A549 (cell line): ENCODE data around the gene CNKSR1. TPM values are rescaled to one million over a fixed set of nuclear protein-coding genes. Genes with fewer than 3 reads are reported as not detected.
A peak's percentile ranks its signal among the peaks of the same experiment; 100 is the strongest.

Source experiments
- ATAC-seq, 2 experiments: fragments of 200-7000 bp in 1 of 2; fragments of >200 bp in 1 of 2; cut with Nextera tagmentation in 1 of 2; cut with Tn5 transposase in 1 of 2; 3 replicates each; pipeline versions ENCODE4 v1.8.0 to v1.9.1; 2018 to 2020; ENCODE audit warnings: mild to moderate bottlenecking in 1 of 2, moderate library complexity in 1 of 2
- CTCF ChIA-PET: fragments of 300-600 bp; sonication (Branson Sonifier 250); formaldehyde crosslinking; extraction: SDS; loops from one replicate; lab custom pipeline; 2021; ENCODE audit warnings: antibody characterized with exemption, inconsistent platforms; lab: Yijun Ruan, JAX
- POLR2A ChIA-PET: fragments of 350-600 bp; formaldehyde crosslinking; extraction: SDS; loops from one replicate; lab custom pipeline; 2021; ENCODE audit warnings: antibody characterized with exemption, inconsistent platforms; lab: Yijun Ruan, JAX
- DNase-seq, 2 experiments: peaks; one replicate each; pipeline versions ENCODE4 v3.0.0 to v3.0.0-alpha.2; 2011 to 2016; ENCODE audit warnings: low read depth in 1 of 2, low spot score in 1 of 2
- FAIRE-seq: peaks from 2 replicates; lab custom pipeline; 2011; peaks lifted over from hg19 to GRCh38; lab: Jason Lieb, UNC
- H3K27ac ChIP-seq, 2 experiments: fragments of >200 bp; sonication (Bioruptor Twin); formaldehyde crosslinking; 3 replicates each; pipeline ENCODE4 v1.5.1; 2016 to 2017
- H3K4me1 ChIP-seq: fragments of >200 bp; sonication (Bioruptor Twin); formaldehyde crosslinking; 3 replicates; pipeline ENCODE4 v1.6.1; 2016
- H3K4me2 ChIP-seq: fragments of >200 bp; sonication (Bioruptor Twin); formaldehyde crosslinking; 3 replicates; pipeline ENCODE4 v1.6.1; 2016
- H3K4me3 ChIP-seq: fragments of >200 bp; sonication (Bioruptor Twin); formaldehyde crosslinking; 3 replicates; pipeline ENCODE4 v1.5.1; 2016
- H3K9me3 ChIP-seq: fragments of >200 bp; sonication (Bioruptor Twin); formaldehyde crosslinking; 3 replicates; pipeline ENCODE4 v1.6.1; 2016
- BCL3 ChIP-seq: fragments of >200 bp; sonication (Bioruptor Twin); formaldehyde crosslinking; IDR thresholded peaks from 3 replicates; pipeline ENCODE4 v1.6.1; 2016
- BHLHE40 ChIP-seq: IDR thresholded peaks from 2 replicates; pipeline ENCODE4 v1.6.1; 2012; ENCODE audit warnings: low read depth, low read length, inconsistent platforms
- EHMT2 ChIP-seq: fragments of 200-600 bp; sonication (generic); IDR thresholded peaks from 2 replicates; pipeline ENCODE4 v1.6.1; 2016; ENCODE audit warnings: antibody characterized with exemption, low read depth, mild to moderate bottlenecking, moderate library complexity
- ESRRA ChIP-seq: fragments of 150-350 bp; IDR thresholded peaks from 2 replicates; pipeline ENCODE4 v1.6.1; 2014; ENCODE audit warnings: mild to moderate bottlenecking, low read length, borderline replicate concordance
- FOXS1 ChIP-seq: fragments of 250-450 bp; sonication (Bioruptor Pico); IDR thresholded peaks from 2 replicates; pipeline ENCODE4 v1.5.0; 2020; ENCODE audit warnings: mild to moderate bottlenecking, moderate library complexity
- HEYL ChIP-seq: fragments of 250-450 bp; sonication (Bioruptor Pico); IDR thresholded peaks from 2 replicates; pipeline ENCODE4 v1.8.0; 2021; ENCODE audit warnings: mild to moderate bottlenecking, moderate library complexity
- HOXA7 ChIP-seq: fragments of 250-450 bp; sonication (Bioruptor Pico); IDR thresholded peaks from 2 replicates; pipeline ENCODE4 v1.5.0; 2020; ENCODE audit warnings: mild to moderate bottlenecking, moderate library complexity
- JUNB ChIP-seq: fragments of >200 bp; sonication (Bioruptor Twin); formaldehyde crosslinking; IDR thresholded peaks from 2 replicates; pipeline ENCODE4 v1.6.1; 2016
- MAFK ChIP-seq: fragments of 450-650 bp; IDR thresholded peaks from 2 replicates; pipeline ENCODE4 v1.6.1; 2014; ENCODE audit not compliant: partially characterized antibody
- MAZ ChIP-seq: fragments of 150-350 bp; IDR thresholded peaks from 2 replicates; pipeline ENCODE4 v1.6.1; 2014; ENCODE audit warnings: antibody characterized with exemption, low read depth, low read length, borderline replicate concordance
- MYC ChIP-seq: IDR thresholded peaks from 2 replicates; pipeline ENCODE4 v1.6.1; 2012; ENCODE audit warnings: mild to moderate bottlenecking, inconsistent platforms, low read length, improper control_type of control experiment, borderline replicate concordance
- NFE2L2 ChIP-seq: fragments of 150-350 bp; conservative IDR thresholded peaks from 2 replicates; pipeline ENCODE4 v1.6.1; 2014; ENCODE audit warnings: low read length
- RAD21 ChIP-seq, 2 experiments: fragments of >200 bp in 1 of 2; sonication (Bioruptor Twin) in 1 of 2; formaldehyde crosslinking in 1 of 2; IDR thresholded peaks in 1 of 2; conservative IDR thresholded peaks in 1 of 2; 2 replicates in 1 of 2; 3 replicates in 1 of 2; pipeline ENCODE4 v1.6.1; 2012 to 2018; ENCODE audit warnings: inconsistent platforms in 1 of 2
- SREBF2 ChIP-seq: fragments of 450-650 bp; IDR thresholded peaks from 2 replicates; pipeline ENCODE4 v1.6.1; 2014; ENCODE audit warnings: mild to moderate bottlenecking, moderate library complexity
- WGBS: methylation state at CpG from one replicate; pipeline ENCODE4 v1.1.6; 2017; ENCODE audit errors: missing lambda C conversion rate; 5-methylcytosine and 5-hydroxymethylcytosine counted together
- polyA plus RNA-seq, 4 experiments: library from polyadenylated mRNA; depleted of rRNA in 3 of 4; stranded (reverse); fragments of >200 nt; fragmentation: RNase III in 1 of 4; extraction: RNeasy Plus Mini Kit Qiagen cat#74134 plus additional on column Dnase treatment in 1 of 4; gene quantifications; 2 replicates in 3 of 4; 3 replicates in 1 of 4; pipeline ENCODE4 v1.2.3, GENCODE V29; 2011 to 2017
- TF ChIP-seq, protein P1 (sequence below): fragments of 200-600 bp; sonication (generic); IDR thresholded peaks from 2 replicates; pipeline ENCODE4 v1.6.1; 2016; ENCODE audit warnings: antibody characterized with exemption, mild to moderate bottlenecking, moderate library complexity
- TF ChIP-seq, protein P2 (sequence below): IDR thresholded peaks from 2 replicates; pipeline ENCODE4 v1.6.1; 2012

Gene CNKSR1
- polyA plus RNA-seq, 2 of the 4 experiments (the other 2 are of a cell fraction): 0.17 to 0.32 TPM

GRCh38 chr1:26156285-26157038 lies 20.8 kb upstream of the CNKSR1 start (continued):
- TF ChIP-seq, protein P1, sequence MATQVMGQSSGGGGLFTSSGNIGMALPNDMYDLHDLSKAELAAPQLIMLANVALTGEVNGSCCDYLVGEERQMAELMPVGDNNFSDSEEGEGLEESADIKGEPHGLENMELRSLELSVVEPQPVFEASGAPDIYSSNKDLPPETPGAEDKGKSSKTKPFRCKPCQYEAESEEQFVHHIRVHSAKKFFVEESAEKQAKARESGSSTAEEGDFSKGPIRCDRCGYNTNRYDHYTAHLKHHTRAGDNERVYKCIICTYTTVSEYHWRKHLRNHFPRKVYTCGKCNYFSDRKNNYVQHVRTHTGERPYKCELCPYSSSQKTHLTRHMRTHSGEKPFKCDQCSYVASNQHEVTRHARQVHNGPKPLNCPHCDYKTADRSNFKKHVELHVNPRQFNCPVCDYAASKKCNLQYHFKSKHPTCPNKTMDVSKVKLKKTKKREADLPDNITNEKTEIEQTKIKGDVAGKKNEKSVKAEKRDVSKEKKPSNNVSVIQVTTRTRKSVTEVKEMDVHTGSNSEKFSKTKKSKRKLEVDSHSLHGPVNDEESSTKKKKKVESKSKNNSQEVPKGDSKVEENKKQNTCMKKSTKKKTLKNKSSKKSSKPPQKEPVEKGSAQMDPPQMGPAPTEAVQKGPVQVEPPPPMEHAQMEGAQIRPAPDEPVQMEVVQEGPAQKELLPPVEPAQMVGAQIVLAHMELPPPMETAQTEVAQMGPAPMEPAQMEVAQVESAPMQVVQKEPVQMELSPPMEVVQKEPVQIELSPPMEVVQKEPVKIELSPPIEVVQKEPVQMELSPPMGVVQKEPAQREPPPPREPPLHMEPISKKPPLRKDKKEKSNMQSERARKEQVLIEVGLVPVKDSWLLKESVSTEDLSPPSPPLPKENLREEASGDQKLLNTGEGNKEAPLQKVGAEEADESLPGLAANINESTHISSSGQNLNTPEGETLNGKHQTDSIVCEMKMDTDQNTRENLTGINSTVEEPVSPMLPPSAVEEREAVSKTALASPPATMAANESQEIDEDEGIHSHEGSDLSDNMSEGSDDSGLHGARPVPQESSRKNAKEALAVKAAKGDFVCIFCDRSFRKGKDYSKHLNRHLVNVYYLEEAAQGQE: no peak

- TF ChIP-seq, protein P2, sequence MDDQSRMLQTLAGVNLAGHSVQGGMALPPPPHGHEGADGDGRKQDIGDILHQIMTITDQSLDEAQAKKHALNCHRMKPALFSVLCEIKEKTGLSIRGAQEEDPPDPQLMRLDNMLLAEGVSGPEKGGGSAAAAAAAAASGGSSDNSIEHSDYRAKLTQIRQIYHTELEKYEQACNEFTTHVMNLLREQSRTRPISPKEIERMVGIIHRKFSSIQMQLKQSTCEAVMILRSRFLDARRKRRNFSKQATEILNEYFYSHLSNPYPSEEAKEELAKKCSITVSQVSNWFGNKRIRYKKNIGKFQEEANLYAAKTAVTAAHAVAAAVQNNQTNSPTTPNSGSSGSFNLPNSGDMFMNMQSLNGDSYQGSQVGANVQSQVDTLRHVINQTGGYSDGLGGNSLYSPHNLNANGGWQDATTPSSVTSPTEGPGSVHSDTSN: no peak
- no peak for TF ChIP-seq HEYL (CRISPR knock-in tag)
- ATAC-seq: no peak
- WGBS: 85% methylated on average over 2 of the region's 5 CpGs
- no peak for FAIRE-seq
- Histone ChIP-seq H3K9me3 (no peaks in the 10 kb centered on the region), H3K4me2 (no peak overlapping the region), H3K4me1 (peaks cover 10% of the 10 kb centered on the region; the same call in 2 of the 3 replicates), H3K27ac (peak overlapping the region in 1 of 2 experiments; percentile 49; a peak in 1 of 6 replicates), H3K4me3 (no peak overlapping the region)
- CTCF ChIA-PET: interaction anchor here (4.4 to 5.2 kb wide), 2 partner anchors 11 to 14 kb away, joined by 19 to 54 read pairs; partner anchors contain the start of genes C1orf232 and ZNF593
- POLR2A ChIA-PET: no interaction called here
- DNase-seq: no peak
Observed at GRCh38 chr1:26158271-26158907, 18.9 kb upstream of the CNKSR1 start.

- ChIA-PET POLR2A (no interaction called here), CTCF (interaction anchor here (1.3 to 5.2 kb wide), 3 partner anchors 11 to 15 kb away, joined by 3 to 54 read pairs (median 19); partner anchors contain the start of genes C1orf232 and ZNF593)
- ATAC-seq (no peak; a peak in 1 of 6 replicates), DNase-seq (no peak), FAIRE-seq (no peak)
- peaks cover 10% of the 10 kb centered on the region; the same call in 2 of the 3 replicates for H3K4me1 ChIP-seq
- H3K27ac ChIP-seq: peak within 1 kb of the TSS in 1 of 2 experiments; percentile 49; a peak in 2 of 6 replicates
- no peak for TF ChIP-seq JUNB
- no peak for TF ChIP-seq NFE2L2
- no peak for TF ChIP-seq MYC
- no peak for TF ChIP-seq HEYL (CRISPR knock-in tag)
- no peak for TF ChIP-seq EHMT2
- no peak for TF ChIP-seq FOXS1 (CRISPR knock-in tag)
- TF ChIP-seq ESRRA: no peak
- TF ChIP-seq BCL3: no peak
- TF ChIP-seq MAZ: no peak
- TF ChIP-seq HOXA7 (CRISPR knock-in tag): no peak
- TF ChIP-seq MAFK: no peak
- TF ChIP-seq RAD21 (conservative IDR thresholded peaks at IDR 0.05 in 1 of 2, IDR thresholded peaks at IDR 0.05 in 1 of 2): no peak
- TF ChIP-seq SREBF2: no peak
- no peak for TF ChIP-seq BHLHE40
- no peak within 1 kb of the TSS for H3K4me2 ChIP-seq
- H3K4me3 ChIP-seq: no peak within 1 kb of the TSS
- WGBS: 68% methylated on average over 6 of the region's 6 CpGs
- H3K9me3 ChIP-seq: no peaks in the 10 kb centered on the region
Observed at GRCh38 chr1:26158908-26159742, 18.2 kb upstream of the CNKSR1 start, which contains the start of gene FAM110D. TSS of gene FAM110D (plus strand) at chr1:26159079. CDS start at chr1:26161292, 2,213 bp downstream.
